Lung (tissue), 12 donors: ENCODE results near the gene RARRES2. TPM values are rescaled to one million over a fixed set of nuclear protein-coding genes. Genes with fewer than 3 reads are reported as not detected.

Experiments
- ATAC-seq: fragments of 200-7000 bp; cut with Tn5 transposase; one replicate; pipeline ENCODE4 v1.9.1; 2020; ENCODE audit warnings: moderate number of reproducible peaks; ENCODE audit not compliant: insufficient read depth, low FRiP score
- DNase-seq, 3 donors: peaks; one replicate each; pipeline ENCODE4 v3.0.0-alpha.2; 2013 to 2017
- H3K27ac ChIP-seq, 2 donors: one replicate each; pipeline ENCODE4 v1.5.1; 2013; ENCODE audit warnings: mild to moderate bottlenecking in 2 of 2, moderate library complexity in 2 of 2, control low read depth in 1 of 2, inconsistent platforms in 1 of 2, low read depth in 1 of 2, low read length in 1 of 2
- H3K27me3 ChIP-seq, 3 donors: one replicate each; pipeline ENCODE4 v1.5.1; 2013; ENCODE audit warnings: low read length in 2 of 3; ENCODE audit not compliant: control insufficient read depth in 3 of 3, insufficient read depth in 3 of 3
- H3K36me3 ChIP-seq, 4 donors: one replicate each; pipeline ENCODE4 v1.5.1; 2013; ENCODE audit warnings: low read length in 4 of 4, mild to moderate bottlenecking in 1 of 4, moderate library complexity in 1 of 4; ENCODE audit not compliant: control insufficient read depth in 4 of 4, insufficient read depth in 4 of 4
- H3K4me1 ChIP-seq, 5 donors: one replicate each; pipeline ENCODE4 v1.5.1; 2013; ENCODE audit warnings: low read length in 5 of 5, mild to moderate bottlenecking in 2 of 5, moderate library complexity in 1 of 5; ENCODE audit not compliant: control insufficient read depth in 5 of 5, insufficient read depth in 5 of 5
- H3K4me3 ChIP-seq: one replicate; pipeline ENCODE4 v1.5.1; 2013; ENCODE audit warnings: mild to moderate bottlenecking, control low read depth, moderate library complexity
- H3K9ac ChIP-seq, 2 donors: one replicate each; pipeline ENCODE4 v1.5.1; 2013; ENCODE audit warnings: low read length in 2 of 2, control low read depth in 1 of 2; ENCODE audit not compliant: insufficient read depth in 1 of 2
- H3K9me3 ChIP-seq, 4 donors: one replicate each; pipeline ENCODE4 v1.5.1; 2013; ENCODE audit warnings: low read length in 3 of 4, mild to moderate bottlenecking in 1 of 4, moderate library complexity in 1 of 4; ENCODE audit not compliant: control insufficient read depth in 4 of 4, insufficient read depth in 3 of 4
- WGBS, 2 donors: extraction: QIAGEN DNeasy Blood & Tissue Kit; methylation state at CpG; one replicate each; pipeline ENCODE4 v1.1.7; 2013; 5-methylcytosine and 5-hydroxymethylcytosine counted together
- polyA plus RNA-seq, 2 donors: library from polyadenylated mRNA; stranded (reverse); fragments of 200-250 nt; gene quantifications; one replicate each; pipeline ENCODE4 v1.2.1, GENCODE V29; 2013
- total RNA-seq, 2 donors: library from RNA; depleted of rRNA in 1 of 2; stranded (reverse); fragments of >200 nt in 1 of 2; gene quantifications; one replicate each; pipeline ENCODE4 v1.2.1, GENCODE V29; 2014 to 2021
- TF ChIP-seq, protein P1 (sequence below): IDR thresholded peaks from 2 replicates; pipeline ENCODE4 v1.5.1; 2012; ENCODE audit warnings: mild to moderate bottlenecking; ENCODE audit errors: control extremely low read depth, extremely low read depth
- donor health status: control.
- donor health status: control.
- donor health status: Bipolar disorder and iron deficiency.
- donor health status: healthy.
- donor health status: DM: yes; HTN: yes; CAD: no.

Gene RARRES2
- total and polyA plus RNA-seq, 4 donors = 123 to 212 (median 163) TPM

DNA sequence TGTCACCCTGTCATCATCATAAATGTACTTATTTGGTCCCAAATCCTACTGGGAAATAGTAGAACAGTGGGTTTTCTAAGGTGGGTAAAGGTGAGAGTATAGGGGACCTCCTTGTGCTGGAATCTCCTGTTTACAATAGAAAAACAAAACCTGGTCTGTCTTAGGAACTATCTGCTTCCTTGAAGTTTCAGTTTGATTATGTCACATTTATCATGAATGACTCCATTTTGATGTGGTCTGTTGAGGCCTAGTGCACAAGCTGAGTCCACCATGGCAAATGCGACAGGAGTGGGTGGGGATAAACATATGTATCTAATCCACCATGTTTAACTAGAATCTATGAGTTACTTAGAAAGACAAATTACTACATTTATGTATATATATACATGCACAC, 14.2 kb upstream of the RARRES2 start:
- TF ChIP-seq, protein P1, sequence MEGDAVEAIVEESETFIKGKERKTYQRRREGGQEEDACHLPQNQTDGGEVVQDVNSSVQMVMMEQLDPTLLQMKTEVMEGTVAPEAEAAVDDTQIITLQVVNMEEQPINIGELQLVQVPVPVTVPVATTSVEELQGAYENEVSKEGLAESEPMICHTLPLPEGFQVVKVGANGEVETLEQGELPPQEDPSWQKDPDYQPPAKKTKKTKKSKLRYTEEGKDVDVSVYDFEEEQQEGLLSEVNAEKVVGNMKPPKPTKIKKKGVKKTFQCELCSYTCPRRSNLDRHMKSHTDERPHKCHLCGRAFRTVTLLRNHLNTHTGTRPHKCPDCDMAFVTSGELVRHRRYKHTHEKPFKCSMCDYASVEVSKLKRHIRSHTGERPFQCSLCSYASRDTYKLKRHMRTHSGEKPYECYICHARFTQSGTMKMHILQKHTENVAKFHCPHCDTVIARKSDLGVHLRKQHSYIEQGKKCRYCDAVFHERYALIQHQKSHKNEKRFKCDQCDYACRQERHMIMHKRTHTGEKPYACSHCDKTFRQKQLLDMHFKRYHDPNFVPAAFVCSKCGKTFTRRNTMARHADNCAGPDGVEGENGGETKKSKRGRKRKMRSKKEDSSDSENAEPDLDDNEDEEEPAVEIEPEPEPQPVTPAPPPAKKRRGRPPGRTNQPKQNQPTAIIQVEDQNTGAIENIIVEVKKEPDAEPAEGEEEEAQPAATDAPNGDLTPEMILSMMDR = no peak
- no peaks in the 10 kb centered on the region for H3K36me3 ChIP-seq
- WGBS, 2 donors = 74 to 76% methylated on average over 1 of the region's 1 CpG
- no peak for DNase-seq
- no peaks in the 10 kb centered on the region for H3K9me3 ChIP-seq
- no peak overlapping the region for H3K4me3 ChIP-seq
- no peak overlapping the region for H3K9ac ChIP-seq
- no peak for ATAC-seq
- no peak overlapping the region for H3K27ac ChIP-seq
- H3K27me3 ChIP-seq = no peaks in the 10 kb centered on the region
- H3K4me1 ChIP-seq = no peaks in the 10 kb centered on the region

DNA sequence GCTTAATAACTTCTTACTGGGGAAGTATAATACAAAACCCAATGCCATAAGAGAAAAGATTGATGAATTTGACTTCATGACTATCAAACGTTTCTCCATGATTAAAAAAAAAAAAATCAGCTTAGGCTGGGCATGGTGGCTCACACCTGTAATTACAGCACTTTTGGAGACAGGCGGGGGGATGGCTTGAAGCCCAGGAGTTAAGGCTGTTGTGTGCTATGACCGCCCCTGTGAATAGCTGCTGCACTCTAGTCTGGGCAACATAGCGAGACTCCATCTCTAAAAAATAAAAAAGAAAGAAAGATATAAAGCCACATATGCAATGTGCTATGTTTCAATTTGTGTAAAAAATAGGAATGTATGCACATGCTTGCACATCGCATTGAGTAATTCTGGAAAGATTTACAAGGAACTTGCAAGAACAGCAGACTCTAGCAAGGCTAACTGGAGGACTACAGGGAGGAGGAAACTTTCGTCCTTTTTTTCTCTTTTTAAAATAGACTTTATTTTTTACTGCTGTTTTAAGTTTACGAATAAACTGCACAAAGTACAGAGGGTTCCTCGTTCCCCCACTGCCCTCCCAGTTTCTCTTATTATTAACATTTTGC, 10.3 kb upstream of the RARRES2 start:
- Histone ChIP-seq H3K4me1 (no peaks in the 10 kb centered on the region), H3K4me3 (no peak overlapping the region), H3K36me3 (no peaks in the 10 kb centered on the region), H3K27ac (no peak overlapping the region), H3K9me3 (peaks cover 0 to 2% (median 0%) of the 10 kb centered on the region in 4 donors), H3K9ac (no peak overlapping the region), H3K27me3 (no peaks in the 10 kb centered on the region)
- WGBS, 2 donors = 75 to 80% methylated on average over 8 of the region's 8 CpGs
- TF ChIP-seq, protein P1 = no peak
- DNase-seq (no peak), ATAC-seq (no peak)

DNA sequence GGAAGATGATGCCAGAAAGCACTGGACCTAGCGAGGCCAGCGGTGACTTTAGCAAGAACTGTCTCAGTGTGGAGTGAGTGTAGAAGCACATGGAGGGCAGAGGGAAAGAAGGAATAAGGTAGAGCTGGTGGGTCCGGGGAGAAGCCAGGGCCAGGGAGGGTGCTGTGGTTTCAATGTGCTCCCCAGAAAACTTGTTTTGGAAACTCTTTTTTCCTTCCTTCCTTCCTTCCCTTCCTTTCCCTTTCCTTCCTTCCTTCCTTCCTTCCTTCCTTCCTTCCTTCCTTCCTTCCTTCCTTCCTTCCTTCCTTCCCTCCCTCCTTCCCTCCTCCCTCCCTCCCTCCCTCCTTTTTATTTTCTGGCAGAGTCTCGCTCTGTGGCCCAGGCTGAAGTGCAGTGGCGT, 5.5 kb upstream of the RARRES2 start:
- Histone ChIP-seq H3K27me3 (no peaks in the 10 kb centered on the region), H3K9ac (no peak overlapping the region), H3K9me3 (peaks cover 0 to 6% (median 1%) of the 10 kb centered on the region in 4 donors), H3K36me3 (no peaks in the 10 kb centered on the region), H3K4me3 (no peak overlapping the region), H3K27ac (no peak overlapping the region), H3K4me1 (peaks cover 0 to 6% (median 0%) of the 10 kb centered on the region in 5 donors)
- TF ChIP-seq, protein P1 = no peak
- 89 to 98% methylated on average over 5 of the region's 5 CpGs for WGBS, 2 donors
- no peak for DNase-seq
- no peak for ATAC-seq

DNA sequence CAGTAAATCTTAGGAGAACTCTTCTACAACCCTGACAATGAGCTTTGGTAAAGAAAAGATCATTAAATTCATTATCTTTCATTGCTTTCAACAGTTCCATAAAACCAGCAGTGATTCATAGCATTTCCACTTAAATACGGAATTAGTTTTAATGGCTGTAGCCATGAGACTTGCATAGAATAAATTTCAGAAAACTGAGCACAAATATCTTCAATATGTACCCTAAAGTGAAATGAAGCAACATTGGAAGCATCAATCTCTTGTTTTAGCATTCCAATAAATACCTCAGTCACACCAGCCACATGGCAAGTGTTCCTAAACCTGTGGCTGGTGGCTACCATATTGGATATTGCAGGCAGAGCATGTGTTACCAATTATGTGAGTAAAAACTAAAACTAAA, 3.6 kb upstream of the RARRES2 start:
- ATAC-seq (no peak), DNase-seq (no peak)
- no peak overlapping the region for H3K9ac ChIP-seq
- 93 to 94% methylated on average over 1 of the region's 1 CpG for WGBS, 2 donors
- TF ChIP-seq, protein P1 = no peak
- peaks cover 0 to 6% (median 1%) of the 10 kb centered on the region in 4 donors for H3K9me3 ChIP-seq
- H3K27ac ChIP-seq = no peak overlapping the region
- no peaks in the 10 kb centered on the region for H3K27me3 ChIP-seq
- H3K4me3 ChIP-seq = no peak overlapping the region
- H3K4me1 ChIP-seq = peaks cover 0 to 9% (median 3%) of the 10 kb centered on the region in 5 donors
- H3K36me3 ChIP-seq = peaks cover 0 to 4% (median 0%) of the 10 kb centered on the region in 4 donors
